ENCODE measurements around the gene KRTAP4-6.
"Not testable (repeated sequence)": the region's sequence is repeated elsewhere in the genome, so short reads cannot be mapped to it uniquely, and the experiment has no call there.

KRTAP4-6 gene

DNA sequence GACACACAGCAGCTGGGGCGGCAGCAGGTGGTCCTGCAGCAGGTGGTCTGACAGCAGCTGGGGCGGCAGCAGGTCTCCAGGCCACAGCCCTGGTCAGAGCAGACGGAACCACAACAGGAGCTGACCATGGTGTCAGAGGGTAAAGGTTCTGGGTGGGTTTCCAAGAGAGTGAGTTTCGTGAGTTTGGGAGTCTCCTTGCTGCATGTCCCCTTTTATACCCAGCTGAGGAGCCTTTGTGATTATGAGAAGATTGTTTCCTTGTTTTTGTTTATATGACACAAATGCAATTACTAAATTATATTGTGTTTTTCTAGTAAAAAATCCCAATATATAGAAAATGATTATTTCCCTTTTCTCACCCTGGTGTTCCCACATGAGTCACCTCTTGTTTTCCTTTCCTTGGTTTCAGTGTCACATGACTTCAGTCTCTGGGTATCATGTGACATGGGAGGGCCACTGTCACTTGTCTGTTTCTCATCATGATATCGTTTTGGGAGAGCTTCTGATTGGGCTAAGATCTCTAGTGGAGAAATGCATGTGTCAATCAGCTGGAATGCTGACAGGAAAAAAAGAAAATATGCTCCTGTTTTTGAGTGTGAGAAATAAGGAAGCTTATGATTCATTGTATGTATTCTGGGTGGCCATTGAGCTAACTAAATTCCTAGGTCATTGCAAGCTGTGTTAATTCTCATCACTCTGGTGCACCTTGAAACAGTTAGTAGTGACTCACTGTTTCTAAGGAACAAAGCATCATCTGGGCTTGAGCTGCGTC, at the start of gene KRTAP4-6:
Gene KRTAP4-6, minus strand, starts transcription at position 185 of the 772 bp plus-strand sequence. Its CDS starts 57 bp downstream, at position 128.
- DNase-seq (ENCODE audit: insufficient read length, low spot score): no peak
- no peak for FAIRE-seq

DNA sequence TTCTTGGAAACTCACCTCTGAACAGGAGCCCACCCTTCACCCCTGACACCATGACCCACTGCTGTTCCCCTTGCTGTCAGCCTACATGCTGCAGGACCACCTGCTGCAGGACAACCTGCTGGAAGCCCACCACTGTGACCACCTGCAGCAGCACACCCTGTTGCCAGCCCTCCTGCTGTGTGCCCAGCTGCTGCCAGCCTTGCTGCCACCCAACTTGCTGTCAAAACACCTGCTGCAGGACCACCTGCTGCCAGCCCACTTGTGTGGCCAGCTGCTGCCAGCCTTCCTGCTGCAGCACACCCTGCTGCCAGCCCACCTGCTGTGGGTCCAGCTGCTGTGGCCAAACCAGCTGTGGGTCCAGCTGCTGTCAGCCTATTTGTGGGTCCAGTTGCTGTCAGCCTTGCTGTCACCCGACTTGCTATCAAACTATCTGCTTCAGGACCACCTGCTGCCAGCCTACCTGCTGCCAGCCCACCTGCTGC, 49.5 kb upstream of the KRTAP4-6 start, which contains the start of gene KRTAP9-1:
Gene KRTAP9-1, plus strand, starts transcription at position 51 of the 482 bp plus-strand sequence. Its CDS starts 0 bp downstream, at position 51.
- DNase-seq (ENCODE audit: insufficient read length, low spot score); FAIRE-seq: not testable (repeated sequence)

DNA sequence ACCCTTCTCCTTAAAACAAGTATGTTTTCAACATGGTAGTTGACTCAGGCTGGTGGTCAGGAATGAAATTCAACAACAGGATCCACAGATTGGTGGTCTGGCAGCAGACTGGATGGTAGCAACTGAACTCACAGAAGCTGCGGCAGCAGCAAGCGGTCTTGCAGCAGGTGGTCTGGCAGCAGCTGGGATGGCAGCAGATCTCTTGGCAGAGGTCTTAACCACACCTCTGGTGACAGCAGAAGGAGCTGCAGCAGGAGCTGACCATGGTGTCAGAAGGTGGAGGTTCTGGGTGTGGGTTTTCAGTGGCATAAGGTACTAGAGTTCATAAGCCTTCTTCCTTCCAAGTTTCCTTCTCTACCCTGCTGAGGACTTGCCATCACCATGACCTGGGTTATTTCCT, 46.5 kb upstream of the KRTAP4-6 start:
- FAIRE-seq: no peak

GRCh38 chr17:41185001-41185400, 44.7 kb upstream of the KRTAP4-6 start:
- no peak for DNase-seq (ENCODE audit: insufficient read length, low spot score)
- FAIRE-seq: no peak

More for the DNA sequence above, 46.5 kb upstream of the KRTAP4-6 start:
- DNase-seq (ENCODE audit: insufficient read length, low spot score): no peak

- FAIRE-seq (no peak), DNase-seq (ENCODE audit: insufficient read length, low spot score) (no peak)
Observed at GRCh38 chr17:41184480-41184961, 44.2 kb upstream of the KRTAP4-6 start, which contains the start of gene KRTAP4-1. Gene KRTAP4-1, minus strand, starts transcription at chr17:41184911. Its CDS starts 57 bp downstream, at chr17:41184854.

DNA sequence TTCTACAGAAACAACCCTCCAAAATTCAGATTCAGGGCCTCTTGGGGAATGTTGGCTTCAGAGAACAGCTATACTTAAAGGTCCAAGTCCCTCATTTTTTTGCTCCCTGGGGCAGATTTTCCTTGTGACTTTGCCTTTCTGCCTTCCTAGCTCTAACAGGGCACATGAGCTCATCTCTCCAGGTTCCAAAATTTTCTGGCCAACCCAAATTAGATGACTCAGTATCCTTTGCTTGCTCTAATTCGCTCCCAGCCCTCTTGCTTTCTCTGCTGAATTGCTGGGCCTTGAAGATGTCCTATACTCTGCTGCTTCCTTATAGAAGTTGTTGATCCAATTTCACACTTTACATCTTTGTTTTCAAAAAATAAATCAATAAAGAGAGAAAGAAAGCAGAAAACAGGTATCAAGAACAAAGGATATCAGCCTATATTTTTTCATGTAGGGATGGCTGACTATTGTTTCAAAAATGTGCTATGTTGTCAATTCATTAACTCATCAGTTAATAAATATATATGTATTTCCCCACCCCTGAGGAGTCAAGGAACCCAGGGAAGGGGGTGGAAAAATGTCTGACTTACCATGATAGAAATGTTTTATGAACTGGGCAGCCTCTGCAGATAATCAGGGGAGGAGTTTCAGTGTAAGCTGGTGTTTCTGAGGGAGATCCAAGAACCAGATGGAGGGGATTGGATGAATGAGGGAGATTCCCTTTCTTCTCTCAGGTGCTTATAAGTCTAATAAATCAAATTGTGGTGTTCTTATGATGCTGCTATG, 38.7 kb upstream of the KRTAP4-6 start:
- no peak for FAIRE-seq

GRCh38 chr17:41178341-41178740, 38.0 kb upstream of the KRTAP4-6 start:
- no peak for FAIRE-seq
- DNase-seq (ENCODE audit: insufficient read length, low spot score): no peak

More for the DNA sequence above, 38.7 kb upstream of the KRTAP4-6 start:
- DNase-seq (ENCODE audit: insufficient read length, low spot score): no peak

DNA sequence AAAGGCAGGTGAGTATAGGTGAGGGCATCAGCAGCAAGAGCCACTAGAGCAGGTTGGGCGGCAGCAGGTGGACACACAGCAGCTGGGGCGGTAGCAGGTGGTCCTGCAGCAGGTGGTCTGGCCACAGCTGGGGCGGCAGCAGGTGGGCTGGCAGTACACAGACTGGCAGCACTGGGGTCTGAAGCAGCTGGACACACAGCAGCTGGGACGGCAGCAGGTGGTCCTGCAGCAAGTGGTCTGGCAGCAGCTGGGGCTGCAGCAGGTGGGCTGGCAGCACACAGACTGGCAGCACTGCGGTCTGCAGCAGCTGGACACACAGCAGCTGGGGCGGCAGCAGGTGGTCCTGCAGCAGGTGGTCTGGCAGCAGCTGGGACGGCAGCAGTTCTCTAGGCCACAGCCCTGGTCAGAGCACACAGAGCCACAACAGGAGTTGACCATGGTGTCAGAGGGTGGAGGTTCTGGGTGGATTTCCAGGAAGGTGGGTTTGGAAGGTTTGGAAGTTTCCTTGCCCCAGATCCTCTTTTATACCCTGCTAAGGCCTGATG, 37.5 kb upstream of the KRTAP4-6 start, which contains the start of gene KRTAP4-2:
Gene KRTAP4-2, minus strand, starts transcription at position 495 of the 545 bp plus-strand sequence. Its CDS starts 57 bp downstream, at position 438.
- FAIRE-seq (no peak), DNase-seq (ENCODE audit: insufficient read length, low spot score) (no peak)

- FAIRE-seq (peak; percentile 47), DNase-seq (ENCODE audit: insufficient read length, low spot score) (no peak)
Observed at GRCh38 chr17:41176744-41177387, 36.5 kb upstream of the KRTAP4-6 start.

GRCh38 chr17:41171886-41172285, 31.5 kb upstream of the KRTAP4-6 start:
- FAIRE-seq (no peak), DNase-seq (ENCODE audit: insufficient read length, low spot score) (no peak)

- FAIRE-seq: no peak
- DNase-seq (ENCODE audit: insufficient read length, low spot score): no peak
Observed at GRCh38 chr17:41168121-41168520, 27.8 kb upstream of the KRTAP4-6 start, which contains the start of gene KRTAP4-3. Gene KRTAP4-3, minus strand, starts transcription at chr17:41168221. Its CDS starts 49 bp downstream, at chr17:41168172.

DNA sequence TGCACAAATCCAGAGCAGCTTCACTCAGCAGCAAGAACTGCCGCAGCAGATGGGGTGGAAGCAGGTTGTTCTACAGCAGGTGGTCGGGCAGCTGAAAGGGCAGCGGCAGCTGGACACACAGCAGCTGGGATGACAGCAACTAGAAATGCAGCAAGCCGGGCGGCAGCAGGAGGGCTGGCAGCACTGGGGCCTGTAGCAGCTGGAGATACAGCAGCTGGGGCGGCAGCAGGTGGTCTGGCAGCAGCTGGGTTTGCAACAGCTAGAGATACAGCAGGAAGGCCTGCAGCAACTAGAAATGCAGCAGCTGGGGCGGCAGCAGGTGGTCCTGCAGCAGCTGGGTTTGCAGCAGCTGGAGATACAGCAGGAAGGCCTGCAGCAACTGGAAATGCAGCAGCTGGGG, 27.2 kb upstream of the KRTAP4-6 start:
- no peak for FAIRE-seq

GRCh38 chr17:41163828-41164227, 23.5 kb upstream of the KRTAP4-6 start:
- FAIRE-seq: no peak
- DNase-seq (ENCODE audit: insufficient read length, low spot score): no peak

More for the DNA sequence above, 27.2 kb upstream of the KRTAP4-6 start:
- no peak for DNase-seq (ENCODE audit: insufficient read length, low spot score)

DNA sequence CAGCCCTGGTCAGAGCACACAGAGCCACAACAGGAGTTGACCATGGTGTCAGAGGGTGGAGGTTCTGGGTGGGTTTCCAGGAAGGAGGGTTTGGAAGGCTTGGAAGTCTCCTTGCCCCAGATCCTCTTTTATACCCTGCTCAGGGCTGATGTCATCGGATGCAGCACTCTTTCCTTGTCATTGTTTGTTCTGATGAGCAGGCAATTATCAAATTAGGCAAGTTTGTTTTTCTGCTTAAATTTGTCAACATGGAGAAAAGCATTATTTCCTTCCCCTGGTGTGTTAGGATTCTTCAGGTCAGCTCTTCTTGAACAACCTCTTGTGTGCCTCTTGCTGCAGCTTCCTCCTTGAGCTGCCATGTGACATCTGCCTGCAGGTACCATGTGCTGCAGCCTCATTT, 20.3 kb upstream of the KRTAP4-6 start, which contains the start of gene KRTAP4-4:
Gene KRTAP4-4, minus strand, starts transcription at position 101 of the 400 bp plus-strand sequence. Its CDS starts 57 bp downstream, at position 44.
- FAIRE-seq (no peak), DNase-seq (ENCODE audit: insufficient read length, low spot score) (no peak)

- not testable (repeated sequence) for DNase-seq (ENCODE audit: insufficient read length, low spot score); FAIRE-seq
Observed at GRCh38 chr17:41160190-41160589, 19.8 kb upstream of the KRTAP4-6 start.

DNA sequence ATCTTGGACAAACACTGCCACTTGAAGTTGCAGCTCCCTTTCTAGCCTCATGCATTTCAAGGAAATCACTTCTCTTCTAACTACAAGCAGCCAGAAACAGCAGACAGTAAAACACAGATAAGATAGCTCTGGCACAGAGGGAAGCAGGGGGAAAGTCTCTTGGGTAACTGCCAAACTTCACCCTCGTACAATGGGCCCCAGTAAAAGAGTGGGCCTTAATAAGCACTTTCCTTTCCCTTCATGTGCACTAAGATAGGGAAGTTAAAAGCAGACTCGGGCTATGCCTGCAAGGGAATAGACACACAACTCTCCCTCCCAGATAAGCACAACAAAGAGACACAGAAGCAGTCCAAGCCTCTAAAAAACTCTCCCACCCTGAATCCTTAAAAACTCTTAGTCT, 13.5 kb upstream of the KRTAP4-6 start:
- DNase-seq (ENCODE audit: insufficient read length, low spot score) (no peak), FAIRE-seq (no peak)

GRCh38 chr17:41151525-41151924, 11.2 kb upstream of the KRTAP4-6 start:
- DNase-seq (ENCODE audit: insufficient read length, low spot score) (no peak), FAIRE-seq (no peak)

DNA sequence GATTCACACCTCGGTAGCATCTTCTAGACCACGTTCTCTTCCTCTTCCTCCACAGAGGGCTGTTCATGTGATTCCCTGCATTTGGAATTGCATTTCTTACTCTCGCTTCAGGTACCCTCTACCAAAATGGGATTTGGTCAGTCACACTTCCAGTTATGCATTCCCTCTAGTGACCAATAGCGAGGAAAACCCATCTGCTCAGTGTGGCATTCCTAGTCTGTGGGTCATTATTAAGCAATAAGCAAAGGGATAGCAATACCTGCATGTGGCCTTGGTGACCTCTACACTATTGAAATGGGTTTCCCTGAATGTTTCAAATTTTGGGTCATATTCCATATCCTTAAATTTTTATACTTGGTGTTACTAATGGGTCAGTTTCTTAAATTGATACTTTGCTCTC, 9.7 kb upstream of the KRTAP4-6 start:
- FAIRE-seq (no peak), DNase-seq (ENCODE audit: insufficient read length, low spot score) (no peak)

GRCh38 chr17:41149652-41149985, 9.3 kb upstream of the KRTAP4-6 start, which contains the start of gene KRTAP4-5:
Gene KRTAP4-5, minus strand, starts transcription at chr17:41149825. Its CDS starts 58 bp downstream, at chr17:41149767.
- no peak for DNase-seq (ENCODE audit: insufficient read length, low spot score)
- no peak for FAIRE-seq

Data from GM19239 (cell line).